Neural crest cell (in vitro differentiated cells): ENCODE results near the gene RENBP. TPM values are rescaled to one million over a fixed set of nuclear protein-coding genes. Genes with fewer than 3 reads are reported as not detected.

Source experiments
- DNase-seq: peaks from one replicate; pipeline ENCODE4 v3.0.0; 2021; ENCODE audit warnings: low read depth, mixed read lengths, low spot score
- H3K27ac Mint-ChIP-seq: one replicate; pipeline ENCODE4 v1.8.0; 2021; ENCODE audit warnings: mild to moderate bottlenecking, mixed read lengths; ENCODE audit not compliant: unreplicated experiment
- H3K27me3 Mint-ChIP-seq: 2 replicates; pipeline ENCODE4 v1.8.0; 2021; ENCODE audit warnings: low read depth, mild to moderate bottlenecking, mixed read lengths
- H3K36me3 Mint-ChIP-seq: 2 replicates; pipeline ENCODE4 v1.8.0; 2021; ENCODE audit warnings: low read depth, mild to moderate bottlenecking, mixed read lengths
- H3K4me1 Mint-ChIP-seq: 2 replicates; pipeline ENCODE4 v1.8.0; 2021; ENCODE audit warnings: mixed read lengths
- H3K4me3 Mint-ChIP-seq: one replicate; pipeline ENCODE4 v1.8.0; 2021; ENCODE audit warnings: mild to moderate bottlenecking, mixed read lengths
- H3K9me3 Mint-ChIP-seq: 2 replicates; pipeline ENCODE4 v1.8.0; 2021; ENCODE audit warnings: mixed read lengths
- CTCF ChIP-seq: fragments of 200-600 bp; sonication (generic); conservative IDR thresholded peaks from 2 replicates; pipeline ENCODE4 v1.5.0; 2021; ENCODE audit warnings: antibody characterized with exemption, mild to moderate bottlenecking
- total RNA-seq: library from RNA; stranded (reverse); gene quantifications from 2 replicates; pipeline ENCODE4 v1.2.1, GENCODE V29; 2021

Gene RENBP
- total RNA-seq, 1 donor from 2014 or later = 11.4 TPM

GRCh38 chrX:153972368-153973126 lies 28.1 kb upstream of the RENBP start, which contains the start of gene TMEM187:
Gene TMEM187 (plus strand): TSS chrX:153972754. CDS start chrX:153982063, 9,309 bp downstream.
- Mint-ChIP-seq H3K4me3 (peak within 1 kb of the TSS; percentile 98), H3K36me3 (peaks cover 6% of the 10 kb centered on the region)
- no peak for TF ChIP-seq CTCF

DNA sequence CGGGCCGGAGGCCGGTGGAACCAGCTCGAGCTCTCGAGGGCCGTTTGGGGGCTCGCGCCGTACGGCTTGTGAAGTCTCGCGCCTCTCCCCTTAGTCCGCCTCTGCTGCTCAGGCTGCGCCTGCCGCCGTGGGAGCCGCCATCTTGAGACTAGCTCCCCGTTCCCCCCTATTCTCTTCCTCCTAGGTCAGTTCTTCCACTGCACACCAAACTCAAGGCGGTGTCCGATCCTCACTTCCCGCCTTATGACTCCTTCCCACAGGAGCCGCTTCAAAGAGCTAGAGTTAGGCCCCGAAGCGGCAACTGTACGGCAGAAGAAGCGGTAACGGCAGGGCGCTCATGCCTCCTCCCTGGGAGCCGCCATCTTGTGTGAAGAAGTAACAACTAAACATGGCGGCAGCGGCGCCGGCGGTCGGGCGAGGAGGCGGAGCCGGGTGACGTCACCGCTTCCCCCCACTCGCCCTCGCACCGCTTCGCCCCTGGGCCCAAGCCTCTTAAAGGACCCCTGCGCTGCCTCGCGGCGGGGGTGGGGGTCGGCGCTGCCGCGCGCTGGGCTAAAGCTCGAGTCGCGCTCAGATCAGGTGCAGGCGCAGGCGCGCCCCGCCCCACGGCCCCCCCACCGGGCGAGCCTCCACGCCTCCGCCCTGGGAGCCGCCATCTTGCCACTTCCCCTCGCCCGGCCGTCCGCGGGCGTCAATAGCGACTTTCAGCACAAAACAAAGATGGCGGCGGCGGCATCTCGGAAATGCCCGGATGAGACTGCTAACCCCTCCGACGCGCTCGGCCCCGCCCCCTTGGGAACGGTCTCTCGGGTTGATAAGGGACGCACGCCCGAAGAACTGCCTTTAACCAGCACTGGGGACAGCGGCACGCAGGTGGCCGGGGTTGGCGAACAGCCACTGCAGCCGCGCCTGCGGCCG lies 27.3 kb upstream of the RENBP start, which contains the start of gene HCFC1:
TSS of gene HCFC1 (minus strand) at position 369 of the 918 bp plus-strand sequence. CDS start 978 bp downstream, outside the sequence.
- no peaks in the 10 kb centered on the region for H3K9me3 Mint-ChIP-seq
- H3K36me3 Mint-ChIP-seq = peaks cover 6% of the 10 kb centered on the region
- no peaks in the 10 kb centered on the region for H3K27me3 Mint-ChIP-seq
- no peak for TF ChIP-seq CTCF
- peak within 1 kb of the TSS; percentile 98 for H3K4me3 Mint-ChIP-seq
- H3K27ac Mint-ChIP-seq = peak within 1 kb of the TSS; percentile 100
- DNase-seq = peak; percentile 93
- H3K4me1 Mint-ChIP-seq = peaks cover 47% of the 10 kb centered on the region

More at GRCh38 chrX:153972368-153973126, 28.1 kb upstream of the RENBP start, which contains the start of gene TMEM187:
- H3K27ac Mint-ChIP-seq = peak within 1 kb of the TSS; percentile 100
- no peaks in the 10 kb centered on the region for H3K9me3 Mint-ChIP-seq
- H3K4me1 Mint-ChIP-seq = peaks cover 41% of the 10 kb centered on the region
- no peaks in the 10 kb centered on the region for H3K27me3 Mint-ChIP-seq
- DNase-seq = peak; percentile 88

DNA sequence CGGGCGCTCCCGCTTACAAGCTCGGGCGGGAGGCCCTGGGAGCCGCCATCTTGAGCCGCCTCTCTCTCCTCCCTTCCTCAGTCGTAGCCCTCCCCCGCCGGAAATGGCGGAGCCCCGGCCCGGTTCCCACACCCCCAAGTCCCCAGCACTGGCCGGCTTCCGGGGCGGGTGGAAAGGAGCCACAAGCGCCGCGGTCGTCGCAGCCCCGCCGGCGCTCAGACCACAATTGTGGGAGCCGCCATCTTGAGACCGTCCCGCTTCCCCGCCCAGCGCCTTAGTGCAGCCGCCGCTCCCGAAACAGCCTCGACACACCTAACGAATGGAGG lies 26.6 kb upstream of the RENBP start:
- Mint-ChIP-seq H3K4me1 (peaks cover 53% of the 10 kb centered on the region), H3K27me3 (peaks cover 5% of the 10 kb centered on the region), H3K9me3 (no peaks in the 10 kb centered on the region), H3K36me3 (peaks cover 6% of the 10 kb centered on the region), H3K4me3 (peak overlapping the region; percentile 98), H3K27ac (peak overlapping the region; percentile 100)
- DNase-seq = peak; percentile 78
- TF ChIP-seq CTCF = no peak

- TF ChIP-seq CTCF = no peak
- Mint-ChIP-seq H3K4me1 (peaks cover 56% of the 10 kb centered on the region), H3K36me3 (peaks cover 6% of the 10 kb centered on the region), H3K27me3 (peaks cover 7% of the 10 kb centered on the region), H3K4me3 (peak overlapping the region; percentile 98), H3K27ac (peak overlapping the region; percentile 100), H3K9me3 (no peaks in the 10 kb centered on the region)
- DNase-seq = peak; percentile 45
These were observed 26.1 kb upstream of the RENBP start for GRCh38 chrX:153970357-153971123.

DNA sequence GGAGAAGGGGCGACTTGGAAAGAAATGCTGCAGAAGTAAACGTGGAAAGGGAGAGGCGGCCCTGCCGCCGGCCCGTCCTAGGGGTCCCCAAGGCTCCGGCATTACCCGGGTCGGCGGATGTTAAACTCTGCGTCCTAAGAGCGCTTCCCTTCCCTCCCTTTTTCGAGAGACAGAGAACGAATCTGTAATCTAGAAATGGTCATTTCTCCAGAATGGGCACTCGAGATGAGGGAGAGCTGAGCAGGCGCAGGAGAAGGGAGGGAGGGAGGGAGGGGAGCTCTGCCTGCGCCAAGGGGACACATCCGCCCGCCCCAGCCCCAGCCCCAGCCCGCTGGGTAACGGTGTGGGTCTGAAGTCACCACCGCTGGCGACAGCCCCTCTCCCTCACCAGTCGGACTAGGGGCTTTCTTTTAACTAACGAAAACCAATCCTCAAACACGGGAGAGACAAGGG lies 25.5 kb upstream of the RENBP start:
- Mint-ChIP-seq H3K36me3 (peaks cover 6% of the 10 kb centered on the region), H3K4me1 (peaks cover 53% of the 10 kb centered on the region), H3K9me3 (no peaks in the 10 kb centered on the region), H3K27ac (peak overlapping the region; percentile 89), H3K27me3 (peaks cover 7% of the 10 kb centered on the region), H3K4me3 (peak overlapping the region; percentile 98)
- no peak for DNase-seq
- TF ChIP-seq CTCF = no peak
